H1 (cell line): ENCODE results near the gene CSN1S1. TPM values are rescaled to one million over a fixed set of nuclear protein-coding genes. Genes with fewer than 3 reads are reported as not detected.

Experiments
- CTCF ChIA-PET: fragments of 300-600 bp; sonication (Branson Sonifier 250); formaldehyde crosslinking; loops from one replicate; lab custom pipeline; 2021; ENCODE audit not compliant: partially characterized antibody; lab: Charles Lee
- POLR2A ChIA-PET: fragments of 300-600 bp; sonication (Branson Sonifier 250); formaldehyde crosslinking; loops from one replicate; lab custom pipeline; 2021; ENCODE audit warnings: inconsistent platforms; ENCODE audit not compliant: partially characterized antibody; lab: Charles Lee
- DNase-seq, 2 experiments: peaks; one replicate each; pipeline versions ENCODE4 v3.0.0 to v3.0.0-alpha.2; 2010 to 2022; ENCODE audit warnings: low spot score in 2 of 2, low read depth in 1 of 2, mixed read lengths in 1 of 2
- FAIRE-seq: peaks from 2 replicates; lab custom pipeline; 2011; peaks lifted over from hg19 to GRCh38; lab: Jason Lieb, UNC
- H2AFZ ChIP-seq: 2 replicates; pipeline ENCODE4 v1.8.1; 2012; ENCODE audit warnings: low read length, inconsistent platforms
- H2AK5ac ChIP-seq: 2 replicates; pipeline ENCODE4 v1.6.1; 2013; ENCODE audit warnings: low read depth, low read length
- H2BK120ac ChIP-seq: replicated peaks from 2 replicates; pipeline ENCODE3; 2013; ENCODE audit warnings: low read depth, low read length, inconsistent platforms
- H2BK12ac ChIP-seq: 2 replicates; pipeline ENCODE4 v1.6.1; 2013; ENCODE audit warnings: low read depth, low read length
- H2BK15ac ChIP-seq: 2 replicates; pipeline ENCODE4 v1.6.1; 2013; ENCODE audit warnings: low read length
- H2BK20ac ChIP-seq: 2 replicates; pipeline ENCODE4 v1.6.1; 2013; ENCODE audit warnings: low read length
- H2BK5ac ChIP-seq: 2 replicates; pipeline ENCODE4 v1.6.1; 2013; ENCODE audit warnings: low read depth, low read length
- H3K14ac ChIP-seq: 2 replicates; pipeline ENCODE4 v1.6.1; 2013; ENCODE audit warnings: inconsistent platforms; ENCODE audit not compliant: insufficient read length
- H3K18ac ChIP-seq: 2 replicates; pipeline ENCODE4 v1.6.1; 2013; ENCODE audit warnings: low read length; ENCODE audit errors: extremely low read depth
- H3K23ac ChIP-seq: 2 replicates; pipeline ENCODE4 v1.6.1; 2013; ENCODE audit warnings: inconsistent platforms; ENCODE audit not compliant: insufficient read length
- H3K23me2 ChIP-seq: 2 replicates; pipeline ENCODE4 v1.6.1; 2013; ENCODE audit warnings: low read depth, low read length
- H3K27ac ChIP-seq: 2 replicates; pipeline ENCODE4 v1.6.1; 2011; ENCODE audit warnings: low read depth, low read length, inconsistent platforms
- H3K27me3 ChIP-seq, 4 experiments: replicated peaks in 1 of 4; 1 replicate in 1 of 4; 2 replicates in 3 of 4; pipeline versions ENCODE4 v1.6.1 to v1.8.1; 2011 to 2013; ENCODE audit warnings: low read length in 3 of 4, mild to moderate bottlenecking in 3 of 4, inconsistent platforms in 2 of 4, mixed read lengths in 2 of 4, moderate library complexity in 1 of 4; ENCODE audit not compliant: control insufficient read depth in 3 of 4, insufficient read depth in 3 of 4; ENCODE audit errors: extremely low read depth in 1 of 4
- H3K36me3 ChIP-seq, 4 experiments: 2 replicates each; pipeline versions ENCODE4 v1.6.1 to v1.8.1; 2011 to 2013; ENCODE audit warnings: mild to moderate bottlenecking in 4 of 4, low read length in 3 of 4, moderate library complexity in 2 of 4, control low read depth in 1 of 4, inconsistent platforms in 1 of 4; ENCODE audit not compliant: insufficient read depth in 4 of 4, control insufficient read depth in 2 of 4
- H3K4ac ChIP-seq: replicated peaks from 2 replicates; pipeline ENCODE3; 2013; ENCODE audit warnings: low read length, low read depth, mixed read lengths, inconsistent platforms; ENCODE audit not compliant: insufficient read length
- H3K4me1 ChIP-seq, 4 experiments: replicated peaks in 1 of 4; 1 replicate in 1 of 4; 2 replicates in 3 of 4; pipeline versions ENCODE4 v1.6.1 to v1.8.1; 2011 to 2013; ENCODE audit warnings: low read length in 3 of 4, inconsistent platforms in 2 of 4, mixed read lengths in 1 of 4; ENCODE audit not compliant: insufficient read depth in 4 of 4, control insufficient read depth in 3 of 4
- H3K4me2 ChIP-seq, 2 experiments: 2 replicates each; pipeline versions ENCODE4 v1.6.1 to v1.8.1; 2011 to 2013; ENCODE audit warnings: low read depth in 2 of 2, low read length in 2 of 2, control low read depth in 1 of 2, inconsistent platforms in 1 of 2, mild to moderate bottlenecking in 1 of 2; ENCODE audit not compliant: insufficient read depth in 1 of 2
- H3K4me3 ChIP-seq, 4 experiments: fragments of 200-600, 300-600 bp in 1 of 4; sonication (generic), shearing (Covaris generic), sonication (Bioruptor Twin) in 1 of 4; 2 replicates each; pipeline versions ENCODE4 v1.5.1 to v1.8.1; 2011 to 2016; ENCODE audit warnings: low read length in 4 of 4, low read depth in 3 of 4, control low read depth in 2 of 4, inconsistent platforms in 2 of 4, mild to moderate bottlenecking in 2 of 4, mixed read lengths in 1 of 4, moderate library complexity in 1 of 4; ENCODE audit not compliant: insufficient read depth in 2 of 4; ENCODE audit errors: extremely low read depth in 1 of 4
- H3K56ac ChIP-seq: replicated peaks from 2 replicates; pipeline ENCODE3; 2013; ENCODE audit warnings: low read depth, mild to moderate bottlenecking, mixed read lengths, low read length, inconsistent platforms; ENCODE audit not compliant: insufficient read length
- H3K79me1 ChIP-seq: 2 replicates; pipeline ENCODE4 v1.6.1; 2013; ENCODE audit warnings: low read depth, low read length, control low read depth
- H3K79me2 ChIP-seq, 2 experiments: 2 replicates each; pipeline versions ENCODE4 v1.6.1 to v1.8.1; 2012 to 2013; ENCODE audit warnings: low read length in 2 of 2, mild to moderate bottlenecking in 2 of 2, inconsistent platforms in 1 of 2; ENCODE audit not compliant: insufficient read depth in 2 of 2, control insufficient read depth in 1 of 2
- H3K9ac ChIP-seq, 4 experiments: replicated peaks in 1 of 4; 1 replicate in 1 of 4; 2 replicates in 3 of 4; pipeline versions ENCODE4 v1.6.1 to v1.8.1; 2011 to 2013; ENCODE audit warnings: low read depth in 3 of 4, low read length in 3 of 4, control low read depth in 2 of 4, mild to moderate bottlenecking in 2 of 4, moderate library complexity in 2 of 4, inconsistent platforms in 1 of 4; ENCODE audit errors: extremely low read depth in 1 of 4
- H3K9me3 ChIP-seq, 2 experiments: 2 replicates each; pipeline versions ENCODE4 v1.6.1 to v1.8.1; 2012 to 2013; ENCODE audit warnings: mild to moderate bottlenecking in 2 of 2, moderate library complexity in 2 of 2, control low read depth in 1 of 2, inconsistent platforms in 1 of 2, low read depth in 1 of 2, low read length in 1 of 2, mixed read lengths in 1 of 2; ENCODE audit not compliant: insufficient read depth in 2 of 2
- H4K20me1 ChIP-seq, 2 experiments: replicated peaks in 1 of 2; 2 replicates each; pipeline versions ENCODE3 to v1.8.1; 2011 to 2013; ENCODE audit warnings: inconsistent platforms in 2 of 2, low read length in 2 of 2, mild to moderate bottlenecking in 1 of 2; ENCODE audit not compliant: insufficient read depth in 2 of 2, control insufficient read depth in 1 of 2
- H4K5ac ChIP-seq: 2 replicates; pipeline ENCODE4 v1.6.1; 2013; ENCODE audit warnings: low read length, low read depth, mixed read lengths, inconsistent platforms; ENCODE audit not compliant: insufficient read length
- H4K8ac ChIP-seq: 2 replicates; pipeline ENCODE4 v1.8.0; 2013; ENCODE audit warnings: mild to moderate bottlenecking, moderate library complexity, low read length, inconsistent platforms; ENCODE audit not compliant: insufficient read depth; ENCODE audit errors: extremely low read depth
- H4K91ac ChIP-seq: replicated peaks from 2 replicates; pipeline ENCODE3; 2013; ENCODE audit warnings: low read length, mixed read lengths, inconsistent platforms; ENCODE audit not compliant: insufficient read length
- ASH2L ChIP-seq: fragments of 200-600, 300-600 bp; sonication (generic); IDR thresholded peaks from one replicate; pipeline ENCODE4 v1.7.1; 2017; ENCODE audit warnings: low read length
- BRCA1 ChIP-seq: IDR thresholded peaks from 2 replicates; pipeline ENCODE4 v1.6.1; 2012; ENCODE audit warnings: low read depth, low read length, improper control_type of control experiment
- CHD2 ChIP-seq: IDR thresholded peaks from 2 replicates; pipeline ENCODE4 v1.6.1; 2012; ENCODE audit warnings: low read length, improper control_type of control experiment
- SRF ChIP-seq: IDR thresholded peaks from 2 replicates; pipeline ENCODE4 v1.6.1; 2011; ENCODE audit warnings: mild to moderate bottlenecking, low read depth, low read length, moderate library complexity
- TAF7 ChIP-seq: optimal IDR thresholded peaks from 2 replicates; pipeline ENCODE3; 2011; ENCODE audit warnings: low read depth, mild to moderate bottlenecking, inconsistent platforms, low read length, moderate library complexity, borderline replicate concordance
- TBP ChIP-seq: IDR thresholded peaks from 2 replicates; pipeline ENCODE4 v1.6.1; 2011; ENCODE audit warnings: low read depth, low read length, improper control_type of control experiment
- WGBS, 2 experiments: shearing (Covaris generic) in 1 of 2; methylation state at CpG; one replicate each; pipeline versions ENCODE4 v1.1.6 to v1.1.7; 2013 to 2015; ENCODE audit warnings: low lambda C conversion rate in 2 of 2, mixed read lengths in 2 of 2, inconsistent platforms in 1 of 2, low coverage in 1 of 2, missing lambda C conversion rate in 1 of 2; ENCODE audit not compliant: insufficient replicate concordance in 2 of 2, insufficient coverage in 1 of 2, insufficient read length in 1 of 2; ENCODE audit errors: extremely low coverage in 1 of 2, missing lambda C conversion rate in 1 of 2; 5-methylcytosine and 5-hydroxymethylcytosine counted together
- polyA plus RNA-seq, 7 experiments: library from polyadenylated mRNA; depleted of rRNA in 3 of 7; stranded (reverse) in 5 of 7; unstranded in 2 of 7; fragments of >200 nt in 5 of 7; fragments of 200-250 nt in 2 of 7; gene quantifications; 1 replicate in 5 of 7; 2 replicates in 1 of 7; 4 replicates in 1 of 7; pipeline versions ENCODE4 v1.2.1 to v1.2.3, GENCODE V29; 2011 to 2013; ENCODE audit warnings: missing spikeins in 2 of 7, mixed read lengths in 2 of 7
- total RNA-seq: library from RNA; stranded (reverse); fragmentation: NEBNext Ultra II Directional; extraction: Animal tissue kit (Norgen Biotek cat#: 25700); gene quantifications from 2 replicates; pipeline ENCODE4 v1.2.1, GENCODE V29; 2021
- TF ChIP-seq, protein P1 (sequence below): IDR thresholded peaks from 2 replicates; pipeline ENCODE4 v1.6.1; 2011; ENCODE audit warnings: low read length, improper control_type of control experiment
- TF ChIP-seq, protein P2 (sequence below): IDR thresholded peaks from 2 replicates; pipeline ENCODE4 v1.6.1; 2012; ENCODE audit warnings: inconsistent platforms
- TF ChIP-seq, protein P3 (sequence below): IDR thresholded peaks from 2 replicates; pipeline ENCODE4 v1.6.1; 2012; ENCODE audit warnings: inconsistent platforms
- TF ChIP-seq, protein P4 (sequence below): IDR thresholded peaks from 2 replicates; pipeline ENCODE4 v1.6.1; 2012; ENCODE audit warnings: low read length, inconsistent platforms

CSN1S1 gene
- total and polyA plus RNA-seq, 2 of the 8 experiments (the other 6 are each of a cell fraction or from before 2014, with no cell fraction given) = not detected

GRCh38 chr4:69910016-69910782 is 20.7 kb upstream of the CSN1S1 start:
- H2BK120ac ChIP-seq = no peak overlapping the region
- H3K27me3 ChIP-seq = no peaks in the 10 kb centered on the region
- no peak overlapping the region for H3K56ac ChIP-seq
- H4K8ac ChIP-seq = no peak overlapping the region
- no peaks in the 10 kb centered on the region for H4K20me1 ChIP-seq
- no peaks in the 10 kb centered on the region for H3K36me3 ChIP-seq
- CTCF ChIA-PET = no interaction called here
- FAIRE-seq = no peak
- H2BK5ac ChIP-seq = no peak overlapping the region
- no peak overlapping the region for H3K23ac ChIP-seq
- H3K18ac ChIP-seq = no peak overlapping the region
- POLR2A ChIA-PET = no interaction called here
- H3K4me1 ChIP-seq = no peaks in the 10 kb centered on the region
- no peak overlapping the region for H2BK12ac ChIP-seq
- H3K4me3 ChIP-seq = no peak overlapping the region
- no peaks in the 10 kb centered on the region for H3K9me3 ChIP-seq
- no peak overlapping the region for H3K4me2 ChIP-seq
- no peak overlapping the region for H2AK5ac ChIP-seq
- H4K91ac ChIP-seq = no peak overlapping the region
- no peaks in the 10 kb centered on the region for H3K79me1 ChIP-seq
- no peak overlapping the region for H4K5ac ChIP-seq
- H3K4ac ChIP-seq = no peak overlapping the region
- H2AFZ ChIP-seq = no peak overlapping the region
- no peaks in the 10 kb centered on the region for H3K79me2 ChIP-seq
- 98% methylated on average over 2 of the region's 2 CpGs; no CpG with 5 or more reads in 1 of the 2 experiments for WGBS, 2 experiments
- H3K27ac ChIP-seq = no peak overlapping the region
- H2BK15ac ChIP-seq = no peak overlapping the region
- H2BK20ac ChIP-seq = no peak overlapping the region
- no peak overlapping the region for H3K9ac ChIP-seq
- DNase-seq = no peak
- no peaks in the 10 kb centered on the region for H3K23me2 ChIP-seq
- H3K14ac ChIP-seq = no peak overlapping the region
- no peak for TF ChIP-seq BRCA1
- TF ChIP-seq CHD2 = no peak
- TF ChIP-seq, protein P1, sequence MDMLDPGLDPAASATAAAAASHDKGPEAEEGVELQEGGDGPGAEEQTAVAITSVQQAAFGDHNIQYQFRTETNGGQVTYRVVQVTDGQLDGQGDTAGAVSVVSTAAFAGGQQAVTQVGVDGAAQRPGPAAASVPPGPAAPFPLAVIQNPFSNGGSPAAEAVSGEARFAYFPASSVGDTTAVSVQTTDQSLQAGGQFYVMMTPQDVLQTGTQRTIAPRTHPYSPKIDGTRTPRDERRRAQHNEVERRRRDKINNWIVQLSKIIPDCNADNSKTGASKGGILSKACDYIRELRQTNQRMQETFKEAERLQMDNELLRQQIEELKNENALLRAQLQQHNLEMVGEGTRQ = no peak
- TF ChIP-seq, protein P2, sequence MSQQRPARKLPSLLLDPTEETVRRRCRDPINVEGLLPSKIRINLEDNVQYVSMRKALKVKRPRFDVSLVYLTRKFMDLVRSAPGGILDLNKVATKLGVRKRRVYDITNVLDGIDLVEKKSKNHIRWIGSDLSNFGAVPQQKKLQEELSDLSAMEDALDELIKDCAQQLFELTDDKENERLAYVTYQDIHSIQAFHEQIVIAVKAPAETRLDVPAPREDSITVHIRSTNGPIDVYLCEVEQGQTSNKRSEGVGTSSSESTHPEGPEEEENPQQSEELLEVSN = no peak
- TF ChIP-seq, protein P3, sequence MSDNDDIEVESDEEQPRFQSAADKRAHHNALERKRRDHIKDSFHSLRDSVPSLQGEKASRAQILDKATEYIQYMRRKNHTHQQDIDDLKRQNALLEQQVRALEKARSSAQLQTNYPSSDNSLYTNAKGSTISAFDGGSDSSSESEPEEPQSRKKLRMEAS = no peak
- no peak for TF ChIP-seq TAF7
- TF ChIP-seq ASH2L = no peak
- no peak for TF ChIP-seq SRF
- TF ChIP-seq, protein P4, sequence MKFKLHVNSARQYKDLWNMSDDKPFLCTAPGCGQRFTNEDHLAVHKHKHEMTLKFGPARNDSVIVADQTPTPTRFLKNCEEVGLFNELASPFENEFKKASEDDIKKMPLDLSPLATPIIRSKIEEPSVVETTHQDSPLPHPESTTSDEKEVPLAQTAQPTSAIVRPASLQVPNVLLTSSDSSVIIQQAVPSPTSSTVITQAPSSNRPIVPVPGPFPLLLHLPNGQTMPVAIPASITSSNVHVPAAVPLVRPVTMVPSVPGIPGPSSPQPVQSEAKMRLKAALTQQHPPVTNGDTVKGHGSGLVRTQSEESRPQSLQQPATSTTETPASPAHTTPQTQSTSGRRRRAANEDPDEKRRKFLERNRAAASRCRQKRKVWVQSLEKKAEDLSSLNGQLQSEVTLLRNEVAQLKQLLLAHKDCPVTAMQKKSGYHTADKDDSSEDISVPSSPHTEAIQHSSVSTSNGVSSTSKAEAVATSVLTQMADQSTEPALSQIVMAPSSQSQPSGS = no peak
- no peak for TF ChIP-seq TBP
